SHP77 (cell line): ENCODE data around the gene PAQR4.
A peak's percentile ranks its signal among the peaks of the same experiment; 100 is the strongest.

Source experiments
- DNase-seq, 2 experiments: peaks; one replicate each; lab custom pipeline; 2025; lab: John Stamatoyannopoulos, UW

Gene PAQR4

GRCh38 chr16:3021449-3022207, 52.5 kb downstream of the PAQR4 start:
- DNase-seq, result peak in 1 of 2 experiments; percentile 41

DNA sequence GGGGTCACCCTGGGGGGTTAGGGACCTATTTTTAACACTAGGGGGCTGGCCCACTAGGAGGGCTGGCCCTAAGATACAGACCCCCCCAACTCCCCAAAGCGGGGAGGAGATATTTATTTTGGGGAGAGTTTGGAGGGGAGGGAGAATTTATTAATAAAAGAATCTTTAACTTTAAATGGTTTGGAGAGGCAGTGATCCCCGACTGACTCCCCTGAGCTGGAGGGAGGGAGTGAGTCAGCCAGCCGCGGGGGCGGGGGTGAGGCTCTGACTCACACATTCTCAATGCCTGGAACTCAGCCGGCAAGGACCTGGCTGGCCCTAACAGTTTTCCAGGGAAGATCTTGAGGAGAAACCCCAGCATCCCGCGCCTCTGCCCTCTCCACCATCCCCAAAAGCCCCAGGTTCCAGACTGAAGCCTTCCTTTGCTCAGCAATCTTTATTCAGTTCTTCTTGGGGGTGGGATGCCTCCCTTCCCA, 53.1 kb downstream of the PAQR4 start:
- DNase-seq, result no peak

DNA sequence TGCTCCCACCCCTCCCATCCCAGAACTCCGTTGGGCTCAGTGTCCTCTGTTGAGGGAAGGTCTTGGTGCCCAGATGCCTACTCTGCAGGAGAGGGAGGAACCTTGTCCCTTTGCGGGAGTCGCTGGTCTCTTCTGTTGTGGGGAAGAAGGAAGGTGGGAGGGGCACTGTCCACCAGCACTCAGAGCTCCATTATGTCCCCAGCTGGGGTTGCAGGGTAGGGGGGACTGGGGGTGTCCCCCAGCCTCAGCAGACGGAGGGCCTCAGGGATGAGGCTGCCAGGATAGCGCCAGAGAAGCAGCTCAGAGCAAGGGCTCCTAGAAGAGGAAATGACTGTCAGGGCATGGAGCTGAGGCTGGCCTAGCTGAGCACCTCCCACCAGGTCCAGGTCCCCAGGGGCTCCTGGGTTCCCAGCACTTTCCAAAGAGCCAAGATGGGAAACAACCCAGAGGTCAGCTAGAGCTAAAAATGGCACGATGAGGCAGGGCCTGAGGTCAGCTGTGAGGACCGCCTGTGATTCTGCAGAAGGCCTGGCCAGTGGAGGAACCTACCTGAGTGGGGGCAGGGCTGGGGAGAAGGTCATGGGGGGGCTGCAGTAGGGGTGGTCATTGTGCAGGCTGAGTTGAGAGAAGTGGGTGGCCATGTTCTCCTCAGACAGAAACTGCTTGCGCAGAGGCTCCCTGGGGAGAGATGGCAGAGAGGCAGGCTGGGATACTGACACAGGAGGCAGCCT, 53.7 kb downstream of the PAQR4 start:
- DNase-seq, result no peak
